ENCODE measurements around the gene IQCE.
"Not testable (repeated sequence)": the region's sequence is repeated elsewhere in the genome, so short reads cannot be mapped to it uniquely, and the experiment has no call there.

IQCE gene

DNA sequence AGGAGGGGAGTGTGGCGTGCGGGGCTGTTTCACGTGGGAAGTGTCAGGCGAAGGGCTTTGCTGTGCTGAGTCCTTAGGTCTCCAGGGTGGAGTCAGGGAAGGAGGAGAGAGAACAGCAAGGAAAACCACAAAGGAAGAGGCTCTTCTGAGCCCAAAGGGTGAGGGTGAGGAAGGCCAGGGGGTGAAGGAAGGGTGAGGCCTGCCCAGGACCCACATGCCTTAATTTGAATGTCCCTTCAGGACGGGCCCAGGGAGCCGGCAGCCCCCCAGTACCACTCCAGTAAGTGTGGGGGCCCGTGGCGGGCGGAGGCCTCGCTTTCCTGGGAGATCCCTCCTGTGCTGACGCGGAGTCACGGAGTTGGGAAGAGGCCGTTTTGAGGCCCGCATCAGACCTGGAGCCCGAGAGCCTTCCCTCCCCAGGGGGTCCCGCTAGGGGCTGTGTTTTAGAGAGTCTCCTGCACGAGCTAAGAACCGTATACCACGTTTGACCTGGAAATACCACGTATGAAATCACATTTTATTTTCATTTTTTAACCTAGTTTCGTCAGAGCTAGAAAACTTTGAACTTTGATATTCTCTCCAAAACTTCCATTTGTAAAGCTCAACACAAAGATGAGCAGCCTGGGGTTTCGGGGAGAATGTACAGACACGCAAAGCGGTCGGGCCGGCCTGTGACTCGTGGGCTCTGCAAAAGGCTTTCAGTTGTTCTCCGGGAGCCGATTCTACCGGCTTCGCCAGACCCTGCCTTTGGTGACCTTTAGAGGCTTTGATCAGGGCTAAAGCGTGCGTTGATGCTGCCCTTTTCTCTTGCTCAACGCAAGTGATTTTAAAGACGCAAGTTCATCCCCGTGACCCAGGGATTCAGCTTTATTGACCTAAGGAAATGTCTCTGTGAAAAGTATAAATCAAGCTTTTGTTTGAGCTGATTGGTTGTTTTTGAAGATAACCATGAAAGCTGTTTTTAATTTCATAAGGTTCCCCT lies 49.4 kb downstream of the IQCE start:
- H3K36me3 ChIP-seq (ENCODE audit: insufficient read depth, insufficient read length, low read length) = peaks cover 16% of the 10 kb centered on the region
- H3K27me3 ChIP-seq (ENCODE audit: insufficient read depth, insufficient read length) = no peaks in the 10 kb centered on the region
- TF ChIP-seq YY1 (IDR thresholded peaks at IDR 0.05; ENCODE audit: insufficient read depth, insufficient read length) = no peak
- TF ChIP-seq ZNF274 (IDR thresholded peaks at IDR 0.05; ENCODE audit: low read depth, low read length) = no peak
- no peaks in the 10 kb centered on the region for H3K9me3 ChIP-seq (ENCODE audit: insufficient read depth, low read length)
- no peak for DNase-seq (ENCODE audit: low read depth, low spot score)
- peaks cover 32% of the 10 kb centered on the region for H3K4me1 ChIP-seq (ENCODE audit: insufficient read depth, insufficient read length)
- H3K9ac ChIP-seq (ENCODE audit: insufficient read length, low read depth) = peak overlapping the region; percentile 26
- no peak overlapping the region for H3K4me3 ChIP-seq (ENCODE audit: insufficient read length, low read depth)

DNA sequence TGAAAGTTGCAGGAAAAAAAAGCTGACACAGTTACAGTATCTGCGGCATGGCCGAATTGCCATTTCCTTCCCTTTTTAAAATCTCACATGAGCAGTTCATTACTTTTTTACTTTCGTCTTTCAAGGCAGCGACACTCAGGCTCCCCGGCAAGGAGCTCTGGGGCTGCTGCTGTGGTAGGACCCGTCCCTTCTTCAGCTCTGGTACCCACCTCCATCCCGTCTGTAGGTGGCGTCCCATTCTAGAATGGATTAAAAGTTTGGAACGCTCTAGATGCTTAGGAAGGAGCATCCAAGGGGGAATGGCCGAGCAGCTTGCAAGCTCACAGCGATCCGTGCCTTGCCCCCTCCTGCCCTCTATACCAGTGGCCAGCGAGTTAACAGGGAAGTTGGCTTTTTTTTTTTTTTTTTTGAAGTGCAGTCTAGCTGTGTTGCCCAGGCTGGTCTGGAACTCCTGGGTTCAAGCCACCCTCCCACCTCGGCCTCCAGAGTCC lies 50.2 kb downstream of the IQCE start:
- no peak for DNase-seq (ENCODE audit: low read depth, low spot score)
- H3K36me3 ChIP-seq (ENCODE audit: insufficient read depth, insufficient read length, low read length) = peaks cover 16% of the 10 kb centered on the region
- no peak overlapping the region for H3K4me3 ChIP-seq (ENCODE audit: insufficient read length, low read depth)
- H3K4me1 ChIP-seq (ENCODE audit: insufficient read depth, insufficient read length) = peaks cover 31% of the 10 kb centered on the region
- H3K9me3 ChIP-seq (ENCODE audit: insufficient read depth, low read length) = no peaks in the 10 kb centered on the region
- no peak overlapping the region for H3K9ac ChIP-seq (ENCODE audit: insufficient read length, low read depth)
- H3K27me3 ChIP-seq (ENCODE audit: insufficient read depth, insufficient read length) = no peaks in the 10 kb centered on the region
- TF ChIP-seq SUZ12 (IDR thresholded peaks at IDR 0.05; ENCODE audit: extremely low read depth, insufficient read depth, insufficient read length) (no peak), ZNF274 (IDR thresholded peaks at IDR 0.05; ENCODE audit: low read depth, low read length) (no peak), YY1 (IDR thresholded peaks at IDR 0.05; ENCODE audit: insufficient read depth, insufficient read length) (no peak)

DNA sequence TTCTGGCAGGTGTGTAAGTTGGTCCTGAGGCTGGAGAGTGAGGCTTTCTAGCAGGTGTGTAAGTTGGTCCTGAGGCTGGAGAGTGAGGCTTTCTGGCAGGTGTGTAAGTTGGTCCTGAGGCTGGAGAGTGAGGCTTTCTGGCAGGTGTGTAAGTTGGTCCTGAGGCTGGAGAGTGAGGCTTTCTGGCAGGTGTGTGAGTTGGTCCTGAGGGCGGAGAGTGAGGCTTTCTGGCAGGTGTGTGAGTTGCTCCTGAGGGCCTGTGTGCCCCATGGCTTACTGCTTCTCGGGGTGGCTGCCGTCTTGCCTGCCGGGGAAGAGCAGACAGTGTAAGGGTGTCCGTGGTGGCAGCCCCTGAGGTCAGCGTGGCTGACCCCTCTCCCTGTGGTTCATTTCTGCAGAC lies 50.9 kb downstream of the IQCE start:
- not testable (repeated sequence) for DNase-seq (ENCODE audit: low read depth, low spot score); H3K4me3 ChIP-seq (ENCODE audit: insufficient read length, low read depth); H3K9ac ChIP-seq (ENCODE audit: insufficient read length, low read depth); H3K27me3 ChIP-seq (ENCODE audit: insufficient read depth, insufficient read length); H3K9me3 ChIP-seq (ENCODE audit: insufficient read depth, low read length)
- Histone ChIP-seq H3K4me1 (ENCODE audit: insufficient read depth, insufficient read length) (peaks cover 31% of the 10 kb centered on the region), H3K36me3 (ENCODE audit: insufficient read depth, insufficient read length, low read length) (peaks cover 16% of the 10 kb centered on the region)

DNA sequence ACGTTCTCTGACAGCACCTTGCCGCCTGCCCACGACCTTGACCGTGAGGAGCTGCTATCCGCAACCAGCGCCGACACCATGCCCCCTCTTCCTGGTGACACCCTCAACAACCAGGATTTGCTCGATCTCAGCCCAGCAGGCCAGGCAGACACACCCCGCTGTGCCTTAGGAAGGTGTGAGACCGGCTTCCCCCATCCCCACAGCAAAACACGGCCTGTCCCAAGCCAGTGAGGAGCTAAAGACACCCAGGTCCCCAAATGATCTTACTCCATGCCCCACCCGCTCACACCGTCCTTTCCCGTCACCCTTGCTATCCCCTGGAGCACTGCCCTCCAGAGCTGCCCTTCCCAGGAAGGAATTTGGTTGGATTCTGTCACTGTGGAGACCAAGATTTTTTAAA lies 51.7 kb downstream of the IQCE start:
- H3K36me3 ChIP-seq (ENCODE audit: insufficient read depth, insufficient read length, low read length) = peaks cover 16% of the 10 kb centered on the region
- H3K4me3 ChIP-seq (ENCODE audit: insufficient read length, low read depth) = no peak overlapping the region
- H3K27me3 ChIP-seq (ENCODE audit: insufficient read depth, insufficient read length) = no peaks in the 10 kb centered on the region
- H3K4me1 ChIP-seq (ENCODE audit: insufficient read depth, insufficient read length) = peaks cover 31% of the 10 kb centered on the region
- DNase-seq (ENCODE audit: low read depth, low spot score) = no peak
- H3K9me3 ChIP-seq (ENCODE audit: insufficient read depth, low read length) = no peaks in the 10 kb centered on the region
- no peak overlapping the region for H3K9ac ChIP-seq (ENCODE audit: insufficient read length, low read depth)
- TF ChIP-seq ZNF274 (IDR thresholded peaks at IDR 0.05; ENCODE audit: low read depth, low read length) (no peak), SUZ12 (IDR thresholded peaks at IDR 0.05; ENCODE audit: extremely low read depth, insufficient read depth, insufficient read length) (no peak), YY1 (IDR thresholded peaks at IDR 0.05; ENCODE audit: insufficient read depth, insufficient read length) (no peak)

DNA sequence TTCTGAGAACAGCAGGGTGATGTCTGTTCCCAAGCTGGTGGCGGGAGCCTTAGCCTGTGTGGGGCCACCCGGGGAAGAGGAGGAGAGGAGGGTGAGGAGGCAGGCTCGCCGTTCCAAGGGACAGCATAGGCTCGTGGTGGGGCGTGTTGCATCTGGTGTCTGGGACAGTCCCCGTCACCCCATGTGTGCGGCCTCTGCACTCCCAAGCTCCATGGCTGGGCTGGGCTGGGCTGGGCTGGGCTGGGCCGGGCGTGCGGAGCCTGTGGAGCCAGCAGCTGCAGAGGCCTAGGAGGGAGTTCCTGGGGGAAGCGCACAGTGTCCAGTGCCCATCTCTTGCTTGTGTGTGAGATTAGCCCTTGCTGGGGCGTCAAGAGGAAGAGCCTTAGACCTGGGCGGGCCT lies 52.1 kb downstream of the IQCE start:
- Histone ChIP-seq H3K9me3 (ENCODE audit: insufficient read depth, low read length) (no peaks in the 10 kb centered on the region), H3K27me3 (ENCODE audit: insufficient read depth, insufficient read length) (no peaks in the 10 kb centered on the region), H3K4me1 (ENCODE audit: insufficient read depth, insufficient read length) (peaks cover 29% of the 10 kb centered on the region), H3K9ac (ENCODE audit: insufficient read length, low read depth) (no peak overlapping the region), H3K4me3 (ENCODE audit: insufficient read length, low read depth) (no peak overlapping the region), H3K36me3 (ENCODE audit: insufficient read depth, insufficient read length, low read length) (peaks cover 12% of the 10 kb centered on the region)
- TF ChIP-seq SUZ12 (IDR thresholded peaks at IDR 0.05; ENCODE audit: extremely low read depth, insufficient read depth, insufficient read length) (no peak), YY1 (IDR thresholded peaks at IDR 0.05; ENCODE audit: insufficient read depth, insufficient read length) (no peak), ZNF274 (IDR thresholded peaks at IDR 0.05; ENCODE audit: low read depth, low read length) (no peak)
- DNase-seq (ENCODE audit: low read depth, low spot score) = no peak

DNA sequence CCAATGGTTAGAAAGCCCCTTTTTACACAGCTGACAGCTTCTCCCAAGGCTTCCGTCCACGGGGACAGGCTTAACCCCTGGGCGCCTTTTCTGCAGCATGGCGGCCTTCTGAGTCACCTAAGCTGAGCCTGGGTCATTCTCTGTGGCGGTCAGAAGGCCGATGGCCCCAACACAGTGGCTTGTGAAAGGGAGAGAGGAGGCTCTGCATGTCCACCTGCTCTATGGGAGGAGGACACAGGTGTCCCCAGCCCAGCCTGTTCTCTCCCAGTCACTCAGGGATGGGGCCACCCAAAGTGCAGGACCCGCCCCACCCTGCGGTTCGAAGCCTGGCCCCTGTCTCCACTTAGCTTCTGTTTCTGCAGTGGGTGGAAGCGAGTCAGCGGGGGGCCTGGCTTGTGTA lies 52.6 kb downstream of the IQCE start:
- H3K9ac ChIP-seq (ENCODE audit: insufficient read length, low read depth) = no peak overlapping the region
- DNase-seq (ENCODE audit: low read depth, low spot score) = no peak
- no peaks in the 10 kb centered on the region for H3K9me3 ChIP-seq (ENCODE audit: insufficient read depth, low read length)
- H3K36me3 ChIP-seq (ENCODE audit: insufficient read depth, insufficient read length, low read length) = peaks cover 9% of the 10 kb centered on the region
- no peaks in the 10 kb centered on the region for H3K27me3 ChIP-seq (ENCODE audit: insufficient read depth, insufficient read length)
- H3K4me3 ChIP-seq (ENCODE audit: insufficient read length, low read depth) = no peak overlapping the region
- TF ChIP-seq YY1 (IDR thresholded peaks at IDR 0.05; ENCODE audit: insufficient read depth, insufficient read length) = no peak
- no peak for TF ChIP-seq SUZ12 (IDR thresholded peaks at IDR 0.05; ENCODE audit: extremely low read depth, insufficient read depth, insufficient read length)
- no peak for TF ChIP-seq ZNF274 (IDR thresholded peaks at IDR 0.05; ENCODE audit: low read depth, low read length)
- H3K4me1 ChIP-seq (ENCODE audit: insufficient read depth, insufficient read length) = peaks cover 29% of the 10 kb centered on the region

DNA sequence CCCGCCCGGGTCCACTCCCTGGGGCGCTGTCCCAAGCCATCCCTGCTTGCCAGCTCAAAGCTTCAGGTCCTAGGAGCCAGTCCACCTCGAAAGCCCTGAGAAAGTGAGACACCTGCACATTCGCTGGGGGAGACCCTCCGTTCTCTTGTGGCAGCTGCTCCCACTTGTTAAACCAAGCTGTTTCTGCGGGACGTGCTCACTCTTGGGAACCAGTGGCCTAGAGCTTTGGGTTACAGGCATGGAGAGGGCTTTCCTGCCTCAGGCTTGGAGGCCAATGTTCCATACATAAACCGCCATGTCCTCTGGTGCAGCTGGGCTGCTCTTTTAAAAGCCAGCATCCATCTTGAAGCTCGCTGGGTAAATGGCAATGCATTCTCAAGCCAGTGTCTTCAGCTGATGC lies 53.1 kb downstream of the IQCE start:
- Histone ChIP-seq H3K9me3 (ENCODE audit: insufficient read depth, low read length) (no peaks in the 10 kb centered on the region), H3K4me1 (ENCODE audit: insufficient read depth, insufficient read length) (peaks cover 30% of the 10 kb centered on the region), H3K9ac (ENCODE audit: insufficient read length, low read depth) (no peak overlapping the region), H3K27me3 (ENCODE audit: insufficient read depth, insufficient read length) (no peaks in the 10 kb centered on the region), H3K36me3 (ENCODE audit: insufficient read depth, insufficient read length, low read length) (peaks cover 9% of the 10 kb centered on the region), H3K4me3 (ENCODE audit: insufficient read length, low read depth) (no peak overlapping the region)
- TF ChIP-seq YY1 (IDR thresholded peaks at IDR 0.05; ENCODE audit: insufficient read depth, insufficient read length) (no peak), ZNF274 (IDR thresholded peaks at IDR 0.05; ENCODE audit: low read depth, low read length) (no peak), SUZ12 (IDR thresholded peaks at IDR 0.05; ENCODE audit: extremely low read depth, insufficient read depth, insufficient read length) (no peak)
- DNase-seq (ENCODE audit: low read depth, low spot score) = no peak
